Activated CD8-positive, alpha-beta memory T cell treated with anti-CD3 and anti-CD28 coated beads for 36 hours (primary cell): ENCODE results near the gene ACIN1. TPM values are rescaled to one million over a fixed set of nuclear protein-coding genes. Genes with fewer than 3 reads are reported as not detected.

ENCODE experiments used
- CTCF ChIA-PET: fragments of 350-600 bp; sonication (Branson Sonifier 250); formaldehyde crosslinking; loops from one replicate; lab custom pipeline; 2021; ENCODE audit warnings: antibody characterized with exemption; lab: Charles Lee
- POLR2A ChIA-PET: fragments of 350-600 bp; sonication (Branson Sonifier 250); formaldehyde crosslinking; loops from one replicate; lab custom pipeline; 2021; ENCODE audit warnings: antibody characterized with exemption; lab: Charles Lee
- total RNA-seq, 2 experiments: library from RNA; stranded (reverse); gene quantifications; one replicate each; pipeline ENCODE4 v1.2.3, GENCODE V29; 2021

ACIN1 gene, protein sequence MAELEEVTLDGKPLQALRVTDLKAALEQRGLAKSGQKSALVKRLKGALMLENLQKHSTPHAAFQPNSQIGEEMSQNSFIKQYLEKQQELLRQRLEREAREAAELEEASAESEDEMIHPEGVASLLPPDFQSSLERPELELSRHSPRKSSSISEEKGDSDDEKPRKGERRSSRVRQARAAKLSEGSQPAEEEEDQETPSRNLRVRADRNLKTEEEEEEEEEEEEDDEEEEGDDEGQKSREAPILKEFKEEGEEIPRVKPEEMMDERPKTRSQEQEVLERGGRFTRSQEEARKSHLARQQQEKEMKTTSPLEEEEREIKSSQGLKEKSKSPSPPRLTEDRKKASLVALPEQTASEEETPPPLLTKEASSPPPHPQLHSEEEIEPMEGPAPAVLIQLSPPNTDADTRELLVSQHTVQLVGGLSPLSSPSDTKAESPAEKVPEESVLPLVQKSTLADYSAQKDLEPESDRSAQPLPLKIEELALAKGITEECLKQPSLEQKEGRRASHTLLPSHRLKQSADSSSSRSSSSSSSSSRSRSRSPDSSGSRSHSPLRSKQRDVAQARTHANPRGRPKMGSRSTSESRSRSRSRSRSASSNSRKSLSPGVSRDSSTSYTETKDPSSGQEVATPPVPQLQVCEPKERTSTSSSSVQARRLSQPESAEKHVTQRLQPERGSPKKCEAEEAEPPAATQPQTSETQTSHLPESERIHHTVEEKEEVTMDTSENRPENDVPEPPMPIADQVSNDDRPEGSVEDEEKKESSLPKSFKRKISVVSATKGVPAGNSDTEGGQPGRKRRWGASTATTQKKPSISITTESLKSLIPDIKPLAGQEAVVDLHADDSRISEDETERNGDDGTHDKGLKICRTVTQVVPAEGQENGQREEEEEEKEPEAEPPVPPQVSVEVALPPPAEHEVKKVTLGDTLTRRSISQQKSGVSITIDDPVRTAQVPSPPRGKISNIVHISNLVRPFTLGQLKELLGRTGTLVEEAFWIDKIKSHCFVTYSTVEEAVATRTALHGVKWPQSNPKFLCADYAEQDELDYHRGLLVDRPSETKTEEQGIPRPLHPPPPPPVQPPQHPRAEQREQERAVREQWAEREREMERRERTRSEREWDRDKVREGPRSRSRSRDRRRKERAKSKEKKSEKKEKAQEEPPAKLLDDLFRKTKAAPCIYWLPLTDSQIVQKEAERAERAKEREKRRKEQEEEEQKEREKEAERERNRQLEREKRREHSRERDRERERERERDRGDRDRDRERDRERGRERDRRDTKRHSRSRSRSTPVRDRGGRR
- total RNA-seq, result 100 to 1,000 TPM; 190 to 191 TPM

DNA sequence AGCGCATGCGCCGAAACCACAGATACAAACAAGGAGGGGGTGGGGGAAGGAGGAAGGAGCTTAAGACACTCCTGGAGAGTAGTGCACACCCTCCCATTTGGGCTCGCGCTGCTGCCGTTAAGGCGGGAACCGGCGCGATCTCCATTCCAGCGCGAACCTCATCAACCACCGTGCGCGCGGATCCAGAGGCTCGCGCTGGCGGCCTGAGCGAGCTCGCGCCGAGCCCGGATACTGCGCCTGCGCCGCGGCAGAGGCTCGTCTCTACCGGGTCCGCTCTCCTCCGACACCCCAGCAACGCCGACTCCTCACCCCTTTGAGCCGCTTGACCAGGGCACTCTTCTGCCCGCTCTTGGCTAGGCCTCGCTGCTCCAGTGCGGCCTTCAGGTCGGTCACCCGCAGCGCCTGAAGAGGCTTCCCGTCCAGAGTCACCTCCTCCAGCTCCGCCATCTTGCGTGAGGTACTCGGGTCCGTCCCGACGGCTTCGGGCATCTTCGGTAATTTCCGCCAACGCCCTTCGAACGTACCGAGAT, at the start of gene ACIN1:
TSS of gene ACIN1 (minus strand) at position 471 of the 530 bp plus-strand sequence. CDS start at position 447, 24 bp downstream.
- ChIA-PET CTCF (interaction anchor here (0.8 to 3.4 kb wide), 14 partner anchors 9 to 286 kb away, joined by 3 to 18 read pairs (median 5); partner anchors contain the start of gene CDH24), POLR2A (interaction anchor here (1.1 to 1.8 kb wide), 9 partner anchors 9 to 227 kb away, joined by 3 to 11 read pairs (median 5); partner anchors contain the start of genes HAUS4 and PABPN1)

DNA sequence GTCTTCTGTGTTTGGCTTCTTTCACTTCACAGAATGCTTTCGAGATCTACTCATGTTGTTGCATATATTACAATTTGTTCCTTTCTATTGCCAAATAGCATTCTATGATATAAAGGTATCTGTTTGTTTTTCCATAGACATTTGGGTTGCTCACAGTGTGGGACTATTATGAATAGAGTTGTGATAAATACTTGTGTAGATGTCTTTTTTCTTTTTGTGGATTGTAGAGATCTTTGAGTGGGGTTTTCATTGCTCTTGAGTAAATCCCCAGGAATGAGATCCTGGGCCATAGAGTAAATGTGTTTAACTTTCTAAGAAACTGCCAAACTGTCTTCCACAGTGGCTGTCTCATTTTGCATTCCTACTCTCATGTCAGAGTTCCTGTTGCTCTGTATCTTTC, 49.0 kb upstream of the ACIN1 start:
- POLR2A ChIA-PET, result no interaction called here
- CTCF ChIA-PET, result no interaction called here

DNA sequence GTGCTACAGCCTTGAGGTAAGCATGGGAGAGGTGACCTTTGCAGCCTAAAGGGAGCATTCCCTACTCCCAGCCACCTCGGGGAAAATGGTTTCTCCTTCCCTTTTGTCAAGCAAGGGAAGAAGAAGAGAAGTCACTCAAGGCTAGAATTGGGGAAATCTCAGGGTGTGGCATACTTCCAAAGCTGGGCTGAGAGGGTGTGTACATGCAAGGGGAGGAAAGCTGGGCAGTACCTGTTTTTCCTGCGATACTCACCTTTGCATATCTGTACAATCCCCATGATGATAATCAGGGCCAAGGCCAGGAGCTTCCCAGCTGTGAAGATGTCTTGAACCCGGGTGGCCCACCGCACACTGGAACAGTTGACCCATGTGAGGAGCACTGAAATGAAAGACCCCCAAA, 47.9 kb upstream of the ACIN1 start:
- ChIA-PET CTCF (interaction anchor here (0.5 to 2.0 kb wide), 3 partner anchors 8 to 1198 kb away, joined by 3 to 7 read pairs (median 6); no protein-coding TSS in a partner anchor), POLR2A (no interaction called here)

DNA sequence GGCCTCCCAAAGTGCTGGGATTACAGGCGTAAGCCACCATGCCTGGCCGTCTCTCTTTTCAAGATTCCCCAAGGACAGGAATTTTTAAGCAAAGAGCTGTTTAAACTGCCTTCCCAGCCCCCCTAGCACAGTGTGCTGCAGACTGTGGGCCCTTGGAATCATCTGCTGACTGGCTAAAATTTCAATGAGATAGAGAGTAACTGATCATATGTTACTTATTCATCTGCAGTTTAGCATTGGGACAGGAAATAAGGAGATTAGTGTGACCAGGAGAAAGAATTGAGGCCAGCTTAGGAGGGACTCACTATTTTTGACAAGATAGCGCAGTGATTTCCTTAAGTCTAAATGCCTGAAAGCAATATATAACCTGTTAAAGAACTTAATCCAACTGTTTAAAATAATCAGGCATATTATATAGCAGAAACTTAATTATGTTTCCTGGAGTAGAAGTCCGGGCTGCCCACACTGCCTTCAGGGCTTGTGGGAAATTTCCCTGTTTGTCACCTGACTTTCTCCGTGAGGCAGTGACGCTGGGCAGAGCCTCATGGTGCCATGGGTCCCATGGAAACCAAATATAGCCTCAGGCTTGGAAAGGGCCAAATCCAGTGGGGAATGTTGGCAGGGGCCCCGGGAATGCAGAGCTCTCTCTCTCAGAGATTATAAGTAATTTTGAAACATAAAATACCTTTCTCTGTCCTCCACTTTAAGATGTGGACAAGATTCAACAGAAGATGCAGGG, 46.9 kb upstream of the ACIN1 start:
- ChIA-PET POLR2A (no interaction called here), CTCF (interaction anchor here (0.5 to 2.0 kb wide), 2 partner anchors 21 to 1197 kb away, joined by 3 to 7 read pairs; no protein-coding TSS in a partner anchor)

DNA sequence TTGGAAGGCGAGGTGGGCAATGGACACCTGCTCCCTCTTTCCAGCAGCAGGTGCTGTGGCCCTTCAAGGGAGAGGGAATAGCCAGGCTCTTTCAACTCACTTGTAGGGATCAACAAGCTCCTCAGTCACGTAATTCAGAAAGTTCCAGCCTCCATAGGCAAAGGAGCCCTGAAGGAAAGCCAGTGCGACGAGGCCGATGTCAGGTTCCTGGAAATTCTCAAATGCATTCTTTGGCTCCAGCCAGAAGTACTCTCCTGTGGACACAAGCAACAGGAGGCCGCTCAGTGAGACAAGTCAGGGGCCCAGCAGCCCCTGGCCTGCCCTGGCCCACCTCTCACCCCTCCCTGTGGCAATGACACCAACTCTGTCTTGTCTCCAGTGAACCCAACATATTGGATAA, 45.4 kb upstream of the ACIN1 start:
- ChIA-PET POLR2A (no interaction called here), CTCF (interaction anchor here (0.7 kb wide), 1 partner anchor 179 kb away, joined by 3 read pairs; no protein-coding TSS in a partner anchor)

DNA sequence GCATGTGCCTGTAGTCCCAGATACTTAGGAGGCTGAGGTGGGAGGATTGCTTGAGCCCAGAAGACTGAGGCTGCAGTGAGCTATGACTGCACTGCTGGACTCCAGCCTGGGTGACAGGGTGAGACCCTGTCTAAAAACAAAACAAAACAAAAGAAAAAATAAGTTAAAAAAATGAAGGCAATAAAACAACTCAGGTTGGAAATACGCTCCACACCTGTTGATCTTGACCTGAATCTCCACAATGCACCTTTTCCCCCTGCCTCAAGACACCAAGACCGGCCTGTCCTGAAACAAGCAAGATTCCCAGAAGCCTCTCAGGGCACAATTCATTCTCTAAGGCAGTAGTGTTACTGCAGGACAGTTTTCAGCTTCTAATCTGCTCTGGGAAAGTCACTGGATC, 44.9 kb upstream of the ACIN1 start:
- CTCF ChIA-PET, result interaction anchor here (0.7 to 1.1 kb wide), 2 partner anchors 179 to 202 kb away, joined by 3 read pairs; no protein-coding TSS in a partner anchor

DNA sequence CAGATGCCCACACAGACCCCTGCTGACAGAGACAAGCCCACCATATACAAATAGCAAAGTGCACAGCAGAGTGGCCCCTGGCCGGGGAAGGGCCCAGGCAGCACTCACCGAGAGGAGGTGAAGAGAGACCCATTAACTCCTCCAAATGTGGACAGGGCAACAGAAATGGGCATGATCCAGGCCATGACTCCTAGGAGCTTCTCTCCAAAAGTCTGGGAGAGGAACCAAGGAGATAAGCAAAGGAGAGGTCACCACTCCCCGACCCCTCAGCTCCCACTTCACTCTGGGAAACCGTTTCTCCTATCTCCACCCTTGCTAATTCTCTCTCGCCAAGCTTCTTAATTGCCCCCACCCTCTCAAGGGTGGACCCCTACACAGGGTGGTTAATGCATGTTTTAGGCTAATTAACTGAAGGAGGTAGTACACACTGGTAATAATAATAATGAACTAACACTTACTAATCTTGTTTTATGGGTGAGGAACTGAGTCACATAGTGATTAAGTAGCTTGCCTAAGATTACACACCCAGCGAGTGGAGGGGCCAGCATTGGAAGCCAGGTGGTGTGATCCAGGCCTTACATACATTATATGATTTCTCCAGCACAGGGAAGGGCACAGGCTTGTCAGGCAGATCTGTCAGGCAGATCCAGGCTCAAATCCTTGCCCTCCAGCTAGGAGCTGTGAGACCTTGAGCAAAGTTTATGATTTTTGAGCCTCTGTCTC, 43.0 kb upstream of the ACIN1 start:
- CTCF ChIA-PET, result interaction anchor here (0.8 to 0.9 kb wide), 2 partner anchors 9 to 17 kb away, joined by 3 read pairs; no protein-coding TSS in a partner anchor
- POLR2A ChIA-PET, result no interaction called here

More for the DNA sequence above, 44.9 kb upstream of the ACIN1 start:
- POLR2A ChIA-PET, result no interaction called here

DNA sequence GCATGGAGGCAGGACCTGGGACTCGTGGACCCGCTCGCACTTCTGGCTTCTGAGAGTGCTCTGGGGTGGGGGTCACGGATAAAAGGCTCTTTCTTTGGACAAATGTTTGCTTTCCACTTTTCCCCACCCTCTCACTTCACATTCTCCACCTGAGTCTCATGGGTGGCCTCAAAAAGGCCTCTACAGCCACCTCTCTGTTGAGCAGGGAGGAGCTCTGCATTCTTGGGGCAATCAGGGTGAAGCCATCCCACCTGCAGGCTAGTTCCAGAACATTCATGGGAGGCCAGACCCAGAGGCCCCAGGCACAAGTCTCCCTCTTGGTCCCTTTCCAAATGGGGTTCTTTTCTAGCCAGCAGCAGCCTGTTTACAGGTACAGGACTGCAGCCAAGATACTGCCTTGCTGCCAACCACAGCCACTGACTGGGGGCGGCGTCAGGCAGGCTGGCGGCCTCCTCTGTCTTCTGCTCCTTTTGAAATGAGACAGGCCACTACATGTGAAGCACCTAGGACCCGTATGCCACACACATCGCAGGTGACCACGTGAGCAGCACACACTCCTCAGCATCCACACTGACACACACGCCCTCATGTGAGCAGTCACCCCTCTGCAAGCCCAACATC, 42.4 kb upstream of the ACIN1 start:
- CTCF ChIA-PET, result interaction anchor here (0.8 to 2.4 kb wide), 3 partner anchors 9 to 17 kb away, joined by 3 to 8 read pairs (median 3); no protein-coding TSS in a partner anchor
- POLR2A ChIA-PET, result no interaction called here

DNA sequence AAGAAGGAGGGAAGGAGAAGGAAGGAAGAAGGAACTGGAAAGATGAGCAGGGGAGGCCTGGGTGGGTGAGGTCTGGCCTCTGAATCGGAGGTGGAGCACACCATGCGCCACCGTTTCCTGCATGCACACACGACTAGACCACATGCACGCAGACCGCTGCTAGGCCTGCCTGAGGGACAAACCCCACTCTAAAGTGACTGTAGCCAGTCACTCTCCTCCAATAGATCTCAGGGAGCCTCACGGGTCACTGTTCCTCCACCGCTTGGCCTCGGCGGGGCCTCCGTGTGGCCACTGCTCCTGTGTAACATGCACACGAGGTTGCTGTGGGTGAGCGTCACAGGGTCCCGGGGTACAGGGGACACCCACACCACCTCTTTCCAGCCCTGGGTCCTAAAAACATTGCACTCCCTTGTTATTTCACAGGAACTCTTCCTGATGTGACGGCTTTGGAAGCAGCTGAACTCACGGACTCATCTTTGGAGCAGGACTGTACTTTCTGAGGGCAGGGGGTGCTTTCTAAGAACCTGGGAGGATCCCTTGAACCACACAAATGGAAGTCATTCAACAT, 41.7 kb upstream of the ACIN1 start:
- ChIA-PET POLR2A (no interaction called here), CTCF (interaction anchor here (0.9 to 2.4 kb wide), 2 partner anchors 8 to 16 kb away, joined by 3 to 8 read pairs; no protein-coding TSS in a partner anchor)

DNA sequence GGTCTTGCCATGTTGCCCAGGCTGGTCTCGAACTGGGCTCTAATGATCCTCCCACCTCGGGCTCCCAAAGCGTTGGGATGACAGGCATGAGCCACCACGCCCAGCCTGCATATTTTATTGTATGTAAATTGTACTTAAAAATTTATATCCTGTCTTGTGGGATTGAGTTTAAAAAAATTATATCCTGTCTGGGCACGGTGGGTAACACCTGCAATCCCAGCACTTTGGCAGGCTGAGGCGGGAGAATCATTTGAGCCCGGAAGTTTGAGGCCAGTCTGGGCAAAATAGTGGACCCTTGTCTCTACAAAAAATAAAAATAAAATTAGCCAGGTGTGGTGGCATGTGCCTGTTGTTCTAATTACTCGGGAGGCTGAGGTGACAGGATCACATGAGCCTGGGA, 38.0 kb upstream of the ACIN1 start:
- CTCF ChIA-PET, result no interaction called here
- POLR2A ChIA-PET, result no interaction called here

DNA sequence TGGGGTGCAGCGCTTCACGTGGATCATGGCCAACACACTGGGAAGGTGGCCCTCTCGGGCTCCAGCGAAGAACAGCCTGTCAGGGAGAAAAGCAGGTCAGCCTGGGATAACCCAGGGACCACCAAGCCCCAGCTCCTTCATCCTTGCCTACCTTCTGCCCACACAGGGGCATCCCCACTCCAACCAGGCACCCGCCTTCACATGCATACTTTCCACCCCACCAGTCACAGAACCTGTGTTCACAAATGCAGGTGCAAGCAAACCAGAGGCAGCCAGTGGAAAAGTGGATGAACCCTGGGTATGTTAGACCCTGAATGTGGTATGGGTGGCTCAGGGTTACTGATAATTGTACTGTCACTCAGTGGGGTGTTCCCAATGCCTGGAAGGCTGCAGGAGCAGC, 36.5 kb upstream of the ACIN1 start:
- ChIA-PET POLR2A (no interaction called here), CTCF (interaction anchor here (0.9 to 1.4 kb wide), 3 partner anchors 11 to 168 kb away, joined by 3 to 4 read pairs (median 3); no protein-coding TSS in a partner anchor)

DNA sequence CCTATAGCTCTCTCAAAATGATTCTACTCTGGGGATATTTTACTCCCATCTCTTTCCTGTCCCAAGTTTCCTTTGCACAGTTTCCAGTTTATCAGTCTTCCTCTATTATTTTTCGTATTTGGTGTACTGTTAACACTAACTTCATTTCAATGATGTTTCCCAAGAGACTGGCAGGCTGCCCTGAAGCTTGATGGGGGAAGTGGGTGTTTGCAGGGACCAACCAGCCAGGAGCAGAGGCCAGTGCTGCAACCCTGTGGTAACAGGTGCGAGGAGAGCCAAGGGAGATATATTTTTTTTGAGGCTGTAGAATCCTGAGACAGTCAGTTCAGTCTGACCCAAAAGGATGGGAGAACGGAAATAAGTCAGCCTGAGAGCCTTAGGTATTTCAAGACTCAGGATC, 35.9 kb upstream of the ACIN1 start:
- POLR2A ChIA-PET, result no interaction called here
- CTCF ChIA-PET, result interaction anchor here (0.9 to 1.4 kb wide), 3 partner anchors 10 to 168 kb away, joined by 3 to 4 read pairs (median 3); no protein-coding TSS in a partner anchor

DNA sequence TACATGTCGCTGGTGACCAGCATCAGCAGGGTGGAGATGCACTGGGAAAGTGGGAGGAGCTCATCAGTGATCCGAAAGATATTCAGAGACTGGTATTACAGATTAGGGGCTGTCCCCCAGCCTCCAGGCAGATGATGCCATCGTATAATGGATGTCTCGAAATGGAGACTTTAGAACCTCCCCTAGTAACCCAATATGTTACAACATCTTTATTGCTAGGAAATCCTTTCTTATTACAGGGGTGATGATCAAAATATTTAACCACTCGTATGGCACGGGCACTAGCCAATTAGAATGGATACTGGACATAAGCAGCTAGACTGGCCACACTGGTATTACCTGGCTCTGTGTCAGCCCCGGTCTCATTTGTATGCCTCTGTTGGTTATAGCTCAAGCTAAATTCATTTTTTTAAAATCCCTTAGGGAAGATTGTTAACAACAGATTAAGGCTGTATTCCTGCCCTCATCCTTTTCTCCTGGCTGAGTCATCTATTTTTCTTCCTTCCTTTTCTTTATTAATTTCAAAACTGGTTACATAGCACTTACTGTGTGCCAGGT, 34.9 kb upstream of the ACIN1 start:
- ChIA-PET POLR2A (no interaction called here), CTCF (interaction anchor here (1.4 kb wide), 1 partner anchor 169 kb away, joined by 3 read pairs; no protein-coding TSS in a partner anchor)

DNA sequence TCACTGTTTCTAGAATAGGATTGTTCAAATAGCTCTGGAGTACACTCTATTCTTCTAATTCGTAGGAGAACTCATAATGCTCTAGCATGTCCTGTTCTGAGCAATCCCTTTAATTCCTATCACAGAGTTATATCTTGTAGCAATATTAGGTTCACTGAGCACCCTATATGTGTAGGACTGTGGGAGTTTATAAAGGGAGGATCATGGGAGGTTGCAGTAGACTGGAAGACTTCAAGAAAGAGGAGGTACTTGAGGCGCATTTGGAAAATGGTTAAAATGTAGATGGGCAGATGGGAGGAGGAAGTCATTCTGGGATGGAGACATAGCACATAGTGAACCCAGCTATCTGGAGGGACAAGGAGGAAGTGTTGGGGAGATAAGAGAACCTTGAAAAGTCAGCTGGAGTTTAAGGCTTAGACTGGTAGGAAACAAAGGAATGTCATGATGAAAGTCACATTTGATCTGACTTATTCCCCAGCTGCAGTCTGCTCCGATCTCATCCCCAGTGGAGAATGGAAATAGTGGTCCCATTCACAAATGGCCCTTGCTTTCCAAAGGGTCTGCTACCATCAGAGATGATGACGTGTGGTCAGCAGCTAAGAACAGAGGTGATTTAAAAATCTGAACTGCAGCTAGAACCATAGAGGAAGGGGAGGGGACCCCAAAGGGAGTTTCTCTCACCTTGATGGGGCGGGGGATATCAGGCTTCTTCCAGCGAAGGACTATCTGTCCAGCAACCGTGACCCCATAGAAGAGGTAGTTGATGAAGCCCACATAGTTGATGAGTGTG, 34.2 kb upstream of the ACIN1 start:
- CTCF ChIA-PET, result interaction anchor here (1.0 kb wide), 1 partner anchor 8 kb away, joined by 3 read pairs; no protein-coding TSS in a partner anchor

DNA sequence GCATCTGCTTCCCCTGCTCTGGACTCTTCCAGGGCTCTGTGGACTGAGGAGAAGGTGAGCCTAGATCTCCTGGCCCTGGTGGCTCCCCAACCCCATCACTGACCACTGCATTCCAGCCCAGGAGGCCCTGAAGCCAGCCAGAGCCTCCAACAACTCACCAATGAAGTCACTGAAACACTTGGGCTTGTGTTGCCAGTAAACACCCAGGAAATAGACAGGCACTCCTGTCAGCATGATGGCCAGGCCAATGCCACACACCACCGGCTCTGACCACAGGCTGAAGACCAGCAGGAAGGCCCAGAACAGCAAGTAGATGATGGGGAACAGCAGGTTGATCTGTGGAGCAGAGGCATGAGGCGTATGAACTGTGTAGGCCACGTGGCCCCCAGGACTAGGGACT, 32.9 kb upstream of the ACIN1 start:
- POLR2A ChIA-PET, result no interaction called here
- CTCF ChIA-PET, result interaction anchor here (1.0 kb wide), 1 partner anchor 9 kb away, joined by 3 read pairs; no protein-coding TSS in a partner anchor

More for the DNA sequence above, 34.2 kb upstream of the ACIN1 start:
- POLR2A ChIA-PET, result no interaction called here
